ENCODE data around the gene ATG9B.

DNA sequence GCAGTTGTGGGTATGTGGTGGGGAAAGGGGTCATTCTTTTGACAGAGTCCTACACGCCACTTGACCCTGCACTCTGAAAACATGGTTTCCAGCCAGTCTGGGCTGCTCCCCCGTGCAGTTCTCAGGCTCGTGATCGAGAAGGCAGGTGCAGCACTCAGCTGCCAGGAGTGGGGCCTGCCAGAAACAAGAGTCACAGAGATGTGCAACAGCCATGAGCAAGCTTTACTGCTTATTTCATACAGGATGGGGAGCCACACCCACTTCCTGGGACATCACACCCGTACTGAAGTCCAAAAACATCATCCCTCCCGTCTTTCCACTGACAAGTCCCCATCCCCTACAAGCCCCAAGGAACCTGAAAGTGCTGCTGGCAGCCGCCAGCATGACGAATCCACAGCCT lies 9.3 kb downstream of the ATG9B start:
- no peak for TF ChIP-seq POLR2A (IDR thresholded peaks at IDR 0.05)
- TF ChIP-seq, protein P1, sequence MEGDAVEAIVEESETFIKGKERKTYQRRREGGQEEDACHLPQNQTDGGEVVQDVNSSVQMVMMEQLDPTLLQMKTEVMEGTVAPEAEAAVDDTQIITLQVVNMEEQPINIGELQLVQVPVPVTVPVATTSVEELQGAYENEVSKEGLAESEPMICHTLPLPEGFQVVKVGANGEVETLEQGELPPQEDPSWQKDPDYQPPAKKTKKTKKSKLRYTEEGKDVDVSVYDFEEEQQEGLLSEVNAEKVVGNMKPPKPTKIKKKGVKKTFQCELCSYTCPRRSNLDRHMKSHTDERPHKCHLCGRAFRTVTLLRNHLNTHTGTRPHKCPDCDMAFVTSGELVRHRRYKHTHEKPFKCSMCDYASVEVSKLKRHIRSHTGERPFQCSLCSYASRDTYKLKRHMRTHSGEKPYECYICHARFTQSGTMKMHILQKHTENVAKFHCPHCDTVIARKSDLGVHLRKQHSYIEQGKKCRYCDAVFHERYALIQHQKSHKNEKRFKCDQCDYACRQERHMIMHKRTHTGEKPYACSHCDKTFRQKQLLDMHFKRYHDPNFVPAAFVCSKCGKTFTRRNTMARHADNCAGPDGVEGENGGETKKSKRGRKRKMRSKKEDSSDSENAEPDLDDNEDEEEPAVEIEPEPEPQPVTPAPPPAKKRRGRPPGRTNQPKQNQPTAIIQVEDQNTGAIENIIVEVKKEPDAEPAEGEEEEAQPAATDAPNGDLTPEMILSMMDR (IDR thresholded peaks at IDR 0.05), result no peak

Measured in uterus (tissue), 2 donors.